Activated CD4-positive, alpha-beta T cell treated with anti-CD3 and anti-CD28 coated beads, Interleukin-2, amount 50 U/mL, for 48 hours (primary cell): ENCODE data around the gene PTGDS.

Experiments
- DNase-seq, 2 experiments: peaks; one replicate each; pipeline ENCODE4 v3.0.0-alpha.2; 2020

PTGDS gene

DNA sequence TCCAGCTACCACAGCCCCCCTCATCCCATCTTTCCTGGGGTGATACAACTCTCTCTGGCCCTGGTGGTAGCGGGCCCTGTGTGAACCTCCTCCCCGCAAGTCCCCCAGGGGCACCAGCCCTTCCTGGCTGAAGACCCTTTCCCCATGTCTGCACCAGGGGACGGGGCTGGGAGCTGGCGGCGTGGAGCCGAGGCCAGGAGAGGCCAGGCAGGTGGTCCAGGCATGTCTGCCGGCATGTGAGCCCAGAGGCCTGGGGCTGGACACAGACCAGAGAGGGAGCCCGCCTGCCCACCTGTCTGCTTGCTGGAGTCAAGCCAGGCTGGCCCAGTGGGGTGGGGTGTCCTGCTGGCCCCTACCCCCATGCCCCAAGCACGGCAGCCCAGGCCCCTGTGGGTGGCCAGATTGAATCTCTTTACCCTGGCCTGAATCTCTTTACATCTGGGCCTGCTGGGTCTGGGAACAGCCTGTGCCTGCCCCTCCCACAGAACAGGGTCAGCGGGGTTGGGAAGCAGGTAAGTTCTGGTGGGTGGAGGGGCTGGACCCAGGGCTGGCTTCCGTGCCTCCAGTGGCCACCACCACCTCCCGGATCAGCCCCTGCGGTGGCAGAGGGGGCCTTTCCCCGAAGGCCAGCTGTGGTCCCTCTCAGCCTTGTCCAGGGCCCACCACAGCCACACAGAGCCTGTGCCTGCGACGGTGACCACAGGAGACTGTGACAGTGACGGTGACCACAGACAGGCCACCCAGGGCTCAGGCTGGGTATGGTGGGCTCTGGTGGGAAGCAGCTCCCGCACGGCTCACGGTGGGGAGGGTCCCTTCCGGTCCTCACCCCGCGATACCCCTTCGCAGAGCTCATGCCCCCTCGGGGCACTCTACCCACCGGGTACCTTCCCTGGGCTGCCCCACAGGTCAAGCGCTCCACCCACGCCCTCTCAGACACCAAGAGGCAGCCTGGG, 18.1 kb upstream of the PTGDS start:
- DNase-seq, result no peak

DNA sequence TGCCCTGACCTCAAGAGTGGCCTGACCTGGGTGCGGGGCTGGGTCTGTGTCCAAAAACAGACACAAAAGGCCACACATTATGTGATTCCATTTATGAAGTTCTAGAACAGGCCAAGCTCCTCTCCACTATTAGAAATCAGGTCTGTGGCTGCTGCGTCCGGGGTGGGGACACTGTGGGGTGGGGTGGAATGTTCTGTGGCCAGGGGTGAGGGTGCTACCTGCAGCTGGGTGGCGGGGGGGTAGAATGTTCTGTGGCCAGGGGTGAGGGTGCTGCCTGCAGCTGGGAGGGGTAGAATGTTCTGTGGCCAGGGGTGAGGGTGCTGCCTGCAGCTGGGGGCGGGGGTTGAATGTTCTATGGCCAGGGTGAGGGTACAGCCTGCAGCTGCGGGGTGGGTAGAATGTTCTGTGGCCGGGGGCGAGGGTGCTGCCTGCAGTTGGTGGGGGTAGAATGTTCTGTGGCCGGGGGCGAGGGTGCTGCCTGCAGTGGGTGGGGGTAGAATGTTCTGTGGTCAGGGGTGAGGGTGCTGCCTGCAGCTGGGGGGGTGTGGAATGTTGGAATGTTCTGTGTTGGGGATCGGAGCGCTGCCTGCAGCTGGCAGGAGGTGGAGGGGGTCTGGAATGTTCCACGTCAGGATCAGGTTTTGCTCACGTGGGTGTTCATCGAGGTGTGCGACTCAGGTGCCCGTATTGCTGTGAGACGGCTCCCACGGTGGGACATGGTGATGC, 16.9 kb upstream of the PTGDS start:
- no peak for DNase-seq

DNA sequence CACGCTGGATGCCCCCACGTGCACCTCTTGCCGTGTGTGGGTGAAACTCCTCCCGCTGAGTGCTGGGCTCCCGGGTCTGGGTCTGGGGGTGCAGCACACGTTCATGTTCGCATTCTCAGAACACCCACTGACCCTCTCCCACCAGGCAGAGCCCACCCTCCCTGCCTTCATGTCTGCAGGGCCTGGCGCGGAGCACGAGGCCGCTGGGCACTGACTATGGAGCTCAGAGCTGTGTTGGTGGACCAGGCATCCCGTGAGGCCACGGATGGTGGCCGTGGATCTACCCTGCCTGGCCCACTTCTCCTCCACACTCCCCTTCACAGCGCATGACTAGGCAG, 16.4 kb upstream of the PTGDS start:
- DNase-seq, result no peak

DNA sequence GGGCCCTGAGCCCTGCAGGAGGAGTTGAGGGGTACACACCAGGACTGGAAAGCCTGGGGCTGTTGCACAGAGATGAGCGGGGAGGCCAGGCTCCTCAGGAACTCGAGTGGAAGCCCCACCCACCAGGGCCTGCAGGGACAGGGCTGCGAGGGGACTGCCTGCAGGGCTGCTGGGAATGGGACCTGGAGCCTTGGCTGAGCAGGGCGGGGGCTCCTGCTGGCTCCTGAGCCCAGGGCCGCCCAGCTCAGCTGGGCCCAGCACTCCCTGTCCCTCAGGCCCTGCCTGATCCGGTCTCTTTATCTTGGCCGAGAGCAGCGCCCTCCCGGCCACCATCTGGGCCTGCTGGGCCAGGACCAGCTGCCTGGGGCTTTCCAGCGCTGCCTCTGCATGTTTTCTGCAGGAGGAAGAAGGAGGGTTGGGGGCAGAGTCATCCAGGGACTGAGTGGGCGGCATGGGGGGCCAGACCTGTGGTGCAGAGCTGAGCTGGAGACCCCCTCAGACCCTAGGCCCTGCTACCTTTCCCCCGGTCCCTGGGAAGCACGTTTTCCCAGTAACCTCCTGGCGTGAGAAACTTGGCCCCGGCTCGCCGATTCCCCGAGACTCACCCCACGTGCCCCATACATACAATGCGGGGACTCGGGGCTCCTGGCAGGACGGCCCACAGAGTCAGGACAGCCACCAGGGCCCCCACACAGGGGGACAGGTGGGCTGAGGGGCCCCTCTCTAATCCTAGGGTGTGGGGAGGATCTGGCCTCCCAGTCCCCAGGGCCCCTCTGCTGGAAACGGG, 15.8 kb upstream of the PTGDS start:
- DNase-seq, result no peak

DNA sequence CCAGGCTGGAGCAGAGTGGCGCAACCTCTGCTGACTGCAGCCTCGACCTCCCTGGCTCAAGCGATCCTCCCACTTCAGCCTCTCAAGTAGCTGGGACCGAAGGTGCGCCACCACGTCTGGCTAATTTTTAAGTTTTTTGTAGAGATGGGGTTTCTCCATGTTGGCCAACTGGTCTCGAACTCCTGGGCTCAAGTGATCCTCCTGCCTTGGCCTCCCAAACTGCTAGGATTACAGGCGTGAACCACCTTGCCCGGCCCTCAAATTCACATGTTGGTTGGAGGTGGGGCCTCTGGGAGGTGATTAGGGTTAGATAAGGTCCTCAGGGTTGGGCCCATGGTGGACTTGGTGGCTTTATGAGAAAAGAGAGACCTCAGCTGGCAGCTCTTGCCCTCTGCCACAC, 15.1 kb upstream of the PTGDS start:
- DNase-seq, result no peak

DNA sequence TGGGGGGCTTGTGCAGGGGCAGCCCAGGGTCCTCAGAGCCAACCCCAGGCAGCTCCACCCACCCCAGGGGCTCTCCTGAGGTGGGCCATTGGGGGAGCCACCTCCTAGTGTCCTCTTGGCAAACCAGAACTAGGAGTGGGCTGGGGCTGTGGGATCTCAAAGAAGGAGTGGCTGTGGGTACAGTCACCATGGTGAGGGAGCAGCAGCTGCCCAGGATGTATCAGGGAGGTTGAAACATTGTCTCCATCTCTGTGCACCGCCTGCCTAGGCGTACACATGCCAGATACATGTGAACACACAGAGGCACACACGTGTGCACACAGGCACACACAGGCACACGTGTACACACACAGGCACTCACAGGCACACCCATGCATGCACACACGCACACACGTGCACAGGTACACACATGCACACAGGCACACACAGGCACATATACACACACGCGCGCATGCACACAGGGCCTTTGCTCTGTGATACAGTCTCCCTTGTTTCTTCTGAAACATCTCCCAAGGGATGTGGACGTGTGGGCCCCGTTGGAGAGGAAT, 14.5 kb upstream of the PTGDS start:
- DNase-seq, result no peak

DNA sequence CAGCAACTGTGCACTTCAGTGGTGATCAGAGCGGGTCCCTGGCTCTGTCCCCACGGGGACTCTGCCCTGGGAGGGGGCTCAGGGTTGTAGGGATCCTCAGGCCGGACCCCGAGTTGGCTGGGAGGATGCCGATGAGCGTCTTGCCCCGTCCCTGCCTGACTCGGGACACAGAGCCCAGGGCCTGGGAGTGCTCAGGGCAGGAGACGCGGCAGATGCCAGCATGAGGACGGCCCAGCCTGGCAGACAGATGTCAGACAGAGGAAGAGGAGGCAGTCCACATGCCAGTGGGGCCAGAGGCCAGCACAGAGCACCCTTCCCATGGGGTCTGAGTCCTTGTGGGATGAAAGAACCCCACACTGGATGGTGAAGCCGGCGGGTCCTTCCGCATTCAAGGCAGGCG, 14.0 kb upstream of the PTGDS start:
- no peak for DNase-seq

DNA sequence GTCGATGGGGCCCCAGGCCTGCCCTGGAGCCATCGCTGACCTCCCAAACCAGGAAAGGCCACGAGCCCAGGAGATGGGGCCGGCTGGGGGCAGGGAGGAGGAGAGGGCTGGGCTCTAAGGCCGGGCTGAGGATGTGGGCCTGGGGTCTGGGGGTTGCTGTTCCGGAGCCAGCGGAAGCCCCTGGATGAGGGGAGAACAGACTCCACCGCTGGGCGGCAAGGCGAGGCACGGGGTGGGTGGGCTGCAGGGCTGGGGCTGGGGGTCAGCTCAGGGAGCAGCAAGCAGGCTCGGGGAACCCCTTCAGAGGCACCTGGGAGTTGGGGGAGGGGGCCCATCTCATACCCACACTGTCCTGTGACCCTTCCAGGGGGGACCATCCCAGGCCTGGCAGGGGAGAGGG, 13.6 kb upstream of the PTGDS start:
- DNase-seq, result no peak

DNA sequence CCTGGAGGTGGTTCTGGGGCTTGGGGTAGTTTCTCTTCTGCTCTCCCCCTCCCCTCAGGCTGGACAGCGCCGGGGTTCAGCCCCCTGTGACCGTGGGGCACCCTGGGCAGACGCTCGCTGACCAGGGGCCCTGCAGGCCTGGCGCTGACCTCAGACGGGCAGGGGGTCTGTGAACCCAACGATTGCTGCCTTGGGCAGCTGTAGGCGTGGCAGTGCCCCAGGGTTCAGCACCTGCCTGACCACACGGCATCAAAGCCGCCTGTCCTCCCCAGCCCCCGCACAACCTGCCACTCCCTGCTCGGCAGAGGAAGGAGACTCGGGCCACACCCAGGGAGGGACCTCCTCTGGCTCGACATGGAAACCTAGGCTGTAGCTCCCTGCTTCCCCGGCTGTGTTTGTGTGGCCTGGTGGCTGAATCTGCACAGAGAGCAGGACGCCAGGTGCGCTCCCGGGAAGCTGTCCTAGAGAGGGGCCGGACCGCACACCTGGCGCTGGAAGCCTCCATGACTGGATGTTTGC, 13.1 kb upstream of the PTGDS start:
- no peak for DNase-seq

DNA sequence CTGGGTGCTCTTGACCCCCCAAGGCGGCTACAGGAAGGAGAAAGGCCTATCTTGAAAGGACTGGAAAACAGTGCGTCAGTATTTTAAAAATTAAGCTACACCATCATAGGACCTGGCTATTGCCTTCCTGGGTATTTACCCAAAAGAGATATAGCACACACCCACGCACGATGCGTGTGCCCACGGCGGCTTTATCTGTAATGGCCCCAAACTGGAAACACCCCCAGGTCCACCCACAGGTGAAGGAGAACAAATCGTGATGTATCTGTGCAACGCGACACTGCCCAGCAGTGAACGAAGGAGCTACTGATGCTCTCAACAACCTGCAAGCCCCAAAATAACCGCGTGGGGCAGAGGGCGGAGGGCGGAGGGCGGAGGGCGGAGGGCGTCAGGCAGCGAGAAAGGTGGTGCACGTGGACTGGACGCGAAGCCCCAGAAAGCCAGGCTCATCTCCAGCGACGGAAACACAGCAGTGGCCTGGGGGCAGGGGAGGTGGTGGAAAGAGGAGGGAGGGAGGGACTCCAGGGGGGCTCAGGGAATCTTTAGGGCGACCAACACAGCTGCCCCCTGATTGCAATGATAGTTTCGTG, 12.4 kb upstream of the PTGDS start:
- no peak for DNase-seq

DNA sequence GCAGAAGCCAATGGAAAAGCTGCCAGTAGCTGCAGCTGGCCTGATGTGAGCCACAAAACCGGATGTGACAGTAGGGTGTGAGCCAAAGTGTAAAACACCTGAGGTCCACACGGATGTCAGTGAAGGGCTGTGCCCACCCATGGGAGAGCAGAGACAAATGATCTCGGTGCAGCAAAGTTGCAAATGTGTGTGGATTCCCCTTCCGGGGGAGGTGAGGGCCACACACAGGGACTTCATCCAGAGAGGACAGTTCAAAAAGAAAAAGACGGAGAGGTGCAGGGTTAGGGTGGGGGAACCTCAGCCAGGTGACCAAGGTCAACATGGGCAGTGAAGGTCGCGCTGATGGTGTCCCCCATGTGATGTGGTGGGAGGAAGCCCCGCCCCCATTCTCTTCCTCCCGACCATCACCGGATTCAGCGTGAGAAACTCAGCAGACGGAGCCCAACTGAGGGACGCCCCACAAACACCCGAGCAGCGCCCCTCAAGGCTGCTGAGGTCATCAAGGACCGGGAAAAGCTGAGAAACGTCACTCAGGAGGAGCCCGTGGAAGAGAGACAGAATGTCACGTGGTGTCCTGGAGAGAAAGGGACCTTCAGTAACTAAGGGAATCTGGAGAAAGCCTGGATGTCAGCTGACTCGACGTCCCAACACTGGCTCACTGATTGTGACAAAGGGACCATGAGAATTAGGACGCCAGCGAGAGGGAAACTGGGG, 11.4 kb upstream of the PTGDS start:
- peak in 1 of 2 experiments; percentile 29 for DNase-seq

DNA sequence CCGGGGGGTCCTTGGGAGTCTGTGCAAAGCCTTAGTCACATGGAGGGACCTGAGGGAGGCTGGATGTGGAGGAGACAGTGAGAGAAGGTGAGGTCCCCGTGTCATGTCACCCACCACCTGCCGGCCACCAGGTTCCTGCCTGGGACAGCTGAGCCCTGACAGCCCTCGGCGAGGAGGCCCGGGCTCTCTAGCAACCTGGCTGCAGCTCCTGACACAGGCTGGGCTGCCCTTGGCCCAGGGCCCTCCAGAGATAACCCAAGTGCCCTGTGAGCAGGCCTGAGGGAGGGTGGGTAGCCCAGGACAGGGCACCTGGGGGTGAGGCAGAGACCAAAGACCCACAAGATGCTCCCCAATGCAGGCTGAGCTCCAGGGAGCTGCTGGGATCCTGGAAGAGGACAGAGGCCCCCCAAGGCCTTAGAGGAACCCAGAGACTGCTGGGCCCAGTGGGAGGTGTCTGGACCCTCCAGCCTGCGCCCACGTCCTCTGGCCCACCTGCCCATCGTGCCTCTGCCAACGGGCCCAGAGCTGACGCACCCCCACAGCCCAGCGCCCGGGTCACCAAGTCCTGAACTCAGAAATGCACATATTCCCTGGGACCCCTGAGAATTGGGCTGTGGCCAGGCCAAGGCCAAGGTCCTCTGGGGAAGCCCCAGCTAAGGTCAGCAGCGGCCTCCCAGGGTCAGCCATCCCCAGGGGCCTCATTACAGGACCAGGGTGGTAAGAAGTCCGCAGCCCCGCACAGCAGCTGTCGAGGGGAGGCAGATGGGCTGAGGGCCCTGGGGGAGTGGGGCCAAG, 8.8 kb upstream of the PTGDS start:
- no peak for DNase-seq

DNA sequence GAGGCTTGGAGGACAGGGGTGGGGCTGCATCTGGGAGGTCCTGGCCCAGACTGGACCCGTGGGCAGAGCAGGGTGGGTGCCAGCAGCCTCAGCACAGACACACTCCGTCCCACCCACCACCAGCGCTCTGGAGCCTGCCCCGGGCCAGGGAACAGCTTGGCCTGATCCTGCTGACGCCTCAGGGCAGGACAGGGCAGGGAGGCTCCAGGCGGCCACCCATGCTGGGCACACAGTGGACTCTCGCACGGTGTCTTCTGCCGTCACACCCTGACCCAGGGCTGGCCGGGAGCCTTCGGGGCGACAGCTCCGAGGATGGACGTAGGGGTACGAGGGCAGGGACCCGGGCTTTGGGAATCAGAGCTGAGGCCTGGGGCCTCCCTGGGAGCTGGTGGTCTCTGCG, 8.2 kb upstream of the PTGDS start:
- no peak for DNase-seq

DNA sequence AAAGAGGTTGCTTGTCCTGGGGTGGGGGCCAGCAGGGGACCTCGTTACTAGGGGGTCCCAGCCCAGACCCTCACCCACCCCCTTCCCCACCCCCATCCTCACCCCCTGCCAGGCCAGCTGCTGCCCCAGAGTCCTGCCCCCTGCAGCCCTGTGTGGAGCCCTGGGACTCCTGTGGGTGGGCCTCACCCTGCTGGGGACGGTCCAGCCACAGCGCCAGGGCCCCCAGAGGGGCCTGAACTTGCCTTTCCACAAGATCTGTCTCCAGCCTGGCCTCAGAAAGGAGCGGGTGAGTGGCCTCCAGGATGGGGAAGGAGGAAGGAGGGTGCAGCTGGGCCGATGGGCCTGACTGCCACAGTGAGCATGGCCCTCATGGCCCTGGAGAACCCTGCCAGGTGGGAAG, 7.5 kb upstream of the PTGDS start:
- DNase-seq, result no peak

DNA sequence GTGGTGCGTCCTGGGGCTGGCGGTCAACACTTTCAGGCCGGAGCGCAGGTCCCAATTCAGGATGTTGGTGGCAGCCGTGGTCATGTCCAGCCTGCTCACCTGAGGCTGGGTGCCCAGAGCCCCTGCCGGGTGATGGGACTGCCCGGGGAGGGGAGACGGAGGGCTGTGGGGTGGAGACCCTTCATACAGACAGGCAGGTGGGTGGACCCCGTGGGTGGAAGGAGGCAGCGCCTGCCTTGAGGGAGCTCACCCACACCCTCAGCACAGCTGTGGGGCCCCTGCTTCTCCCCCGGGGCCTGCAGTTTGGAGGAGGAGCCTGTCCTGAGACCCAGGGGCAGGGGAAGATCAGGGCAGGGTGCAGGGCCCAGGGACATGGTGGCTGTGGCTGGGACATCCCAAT, 6.9 kb upstream of the PTGDS start:
- no peak for DNase-seq

DNA sequence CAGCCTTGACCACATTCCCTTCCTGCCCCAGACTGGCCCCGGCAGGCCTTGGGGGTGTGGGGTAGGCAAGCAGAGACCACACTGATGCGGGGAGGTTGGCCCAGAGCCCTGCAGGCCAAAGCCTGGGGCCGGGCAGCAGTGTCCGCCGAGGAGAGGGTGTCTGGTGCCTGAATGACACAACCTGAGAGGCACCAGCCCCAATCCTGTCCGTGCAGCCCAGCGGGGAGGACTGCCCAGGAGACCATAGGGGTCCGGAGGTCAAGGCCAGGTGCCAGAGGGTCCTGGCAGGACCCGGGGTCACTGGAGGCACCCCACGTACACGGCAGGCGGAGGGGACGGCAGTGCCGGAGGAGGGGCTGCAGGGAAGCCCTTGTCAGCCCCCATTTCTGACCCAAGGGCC, 5.6 kb upstream of the PTGDS start:
- no peak for DNase-seq

DNA sequence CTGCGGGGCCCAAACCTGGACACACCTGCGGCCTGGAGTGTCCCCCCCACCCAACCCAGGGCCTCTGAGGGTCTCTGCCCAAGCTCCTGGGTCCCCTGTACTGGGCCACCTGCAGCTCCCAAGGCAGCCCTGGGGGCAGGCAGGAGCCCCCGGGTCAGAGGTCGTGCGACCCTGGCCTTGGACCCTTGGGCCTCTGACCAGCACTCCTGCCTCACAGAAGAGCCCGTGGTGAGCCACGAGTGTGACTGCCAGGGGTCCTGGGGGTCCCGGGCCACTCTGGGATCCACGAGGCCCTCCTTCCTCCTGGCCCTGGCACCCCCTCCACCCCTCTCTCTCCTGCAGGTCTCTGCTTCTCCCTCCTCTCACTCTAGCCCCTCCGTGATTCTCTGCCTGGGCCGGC, 5.0 kb upstream of the PTGDS start:
- DNase-seq, result no peak

DNA sequence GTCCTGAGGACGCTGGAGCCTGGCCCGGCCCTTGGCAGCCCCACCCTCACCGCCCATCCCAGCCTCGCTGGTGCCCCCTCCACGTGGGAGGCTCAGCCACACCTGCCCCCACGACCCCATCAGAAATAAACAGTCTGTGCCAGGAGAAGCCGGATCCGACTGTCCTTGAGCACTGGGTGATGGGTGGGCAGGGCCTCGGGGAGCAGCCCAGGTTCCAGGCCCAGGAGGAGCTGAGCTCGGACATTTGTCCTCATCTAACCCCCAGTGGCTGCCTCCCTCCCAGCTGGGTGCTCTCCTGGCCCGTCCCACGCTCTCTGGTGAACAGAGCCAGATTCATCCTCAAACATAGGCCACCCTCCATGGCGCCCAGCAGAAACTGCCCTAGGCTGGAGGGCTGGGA, 4.6 kb upstream of the PTGDS start:
- DNase-seq, result no peak

DNA sequence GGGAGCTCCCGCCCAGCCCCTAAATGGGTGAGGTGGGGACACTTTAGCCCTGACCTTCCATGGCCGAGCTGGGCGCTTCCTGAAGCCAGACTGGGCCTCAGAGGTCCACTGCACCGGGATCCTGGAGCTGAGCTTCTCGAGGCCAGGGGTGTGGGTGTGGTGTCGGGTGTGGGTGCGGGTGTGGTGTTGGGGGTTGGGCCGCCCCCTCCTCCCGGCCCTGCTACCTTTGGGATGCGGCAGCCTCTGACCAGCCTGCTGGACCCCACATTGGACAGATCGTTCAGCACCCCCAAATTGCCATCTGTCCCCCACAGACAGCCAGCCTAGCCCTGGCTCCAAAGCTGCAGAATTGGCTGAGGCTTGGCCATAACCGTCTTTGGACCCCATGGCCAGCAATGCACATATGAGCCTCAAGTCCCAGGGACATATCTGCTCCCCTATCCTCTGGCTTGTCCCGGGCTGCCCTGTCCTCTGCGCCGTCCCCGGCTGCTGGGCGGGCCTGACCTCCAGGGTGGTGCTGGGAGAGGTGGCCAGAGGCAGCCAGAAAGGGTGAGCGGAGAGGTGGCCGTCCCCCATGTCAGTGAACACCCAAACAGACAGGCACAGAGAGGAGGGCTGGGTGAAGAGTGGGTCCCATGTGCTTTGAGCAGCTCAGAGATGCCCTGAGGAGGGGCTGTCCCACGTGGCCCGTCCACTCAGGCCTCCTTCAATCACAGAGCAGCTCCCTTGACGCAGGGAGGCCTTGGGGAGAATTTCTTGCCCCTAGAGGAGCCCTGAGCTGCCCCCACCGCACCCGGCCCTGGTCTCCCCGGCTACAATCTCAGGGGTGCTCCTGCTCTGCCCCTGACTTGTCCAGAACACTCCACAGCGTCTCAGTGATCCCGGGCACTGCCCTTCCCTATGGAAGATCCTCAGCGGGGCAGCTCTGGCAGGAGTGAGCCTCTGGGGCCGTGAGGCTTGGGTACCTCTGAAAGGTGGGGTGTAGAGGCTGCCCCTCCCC, 3.4 kb upstream of the PTGDS start:
- DNase-seq, result no peak
